ENCODE data around the gene PNPLA3. TPM values are rescaled to one million over a fixed set of nuclear protein-coding genes. Genes with fewer than 3 reads are reported as not detected.

The PNPLA3 gene
- total RNA-seq, 1 experiment from 2014 or later: 23.0 TPM

GRCh38 chr22:43992331-43992821, 68.8 kb downstream of the PNPLA3 start:
- peak; percentile 40 for DNase-seq (ENCODE audit: low read depth)

- DNase-seq (ENCODE audit: low read depth): peak; percentile 41
These were observed 69.6 kb downstream of the PNPLA3 start for GRCh38 chr22:43993072-43993760.

- DNase-seq (ENCODE audit: low read depth): no peak
These were observed 70.4 kb downstream of the PNPLA3 start for GRCh38 chr22:43994006-43994405.

- DNase-seq (ENCODE audit: low read depth): no peak
These were observed 70.8 kb downstream of the PNPLA3 start for GRCh38 chr22:43994416-43994815.

- no peak for DNase-seq (ENCODE audit: low read depth)
These were observed 71.6 kb downstream of the PNPLA3 start for GRCh38 chr22:43995057-43995685.

GRCh38 chr22:43995798-43996169, 72.2 kb downstream of the PNPLA3 start:
- no peak for DNase-seq (ENCODE audit: low read depth)

- DNase-seq (ENCODE audit: low read depth): no peak
These were observed 72.8 kb downstream of the PNPLA3 start for GRCh38 chr22:43996170-43996980.

GRCh38 chr22:43996981-43997265, 73.3 kb downstream of the PNPLA3 start:
- DNase-seq (ENCODE audit: low read depth): no peak

Other genes with a start within 250 kb of the PNPLA3 start
- 1.2 and 1.7 TPM in 2 replicates for gene EFCAB6, start 111.5 kb upstream of the PNPLA3 start, total RNA-seq (2014; rRNA removed)
- gene SULT4A1, start 61.3 kb upstream of the PNPLA3 start, total RNA-seq (2014; rRNA removed): 0.06 and 0.13 TPM in 2 replicates
- 0.23 and 0.45 TPM in 2 replicates for gene PNPLA5, start 31.8 kb upstream of the PNPLA3 start, total RNA-seq (2014; rRNA removed)
- gene SAMM50, start 31.6 kb downstream of the PNPLA3 start, total RNA-seq (2014; rRNA removed): 52.4 and 57.6 TPM in 2 replicates
- gene PARVB, start 100.5 kb downstream of the PNPLA3 start, total RNA-seq (2014; rRNA removed): 51.7 and 60.7 TPM in 2 replicates

Measured in LHCN-M2 (cell line).